HEK293 (cell line): ENCODE results near the gene VGLL4.

Source experiments
- GLIS2 ChIP-seq: fragments of 450-650 bp; formaldehyde crosslinking; IDR thresholded peaks from 2 replicates; pipeline ENCODE4 v1.5.1; 2016; ENCODE audit warnings: missing biosample characterization, missing genetic modification characterization
- HOXD13 ChIP-seq: sonication (generic); formaldehyde crosslinking; IDR thresholded peaks from 2 replicates; pipeline ENCODE4 v1.8.0; 2022; ENCODE audit warnings: missing genetic modification reagents, borderline replicate concordance
- KLF1 ChIP-seq: fragments of 450-650 bp; formaldehyde crosslinking; IDR thresholded peaks from 2 replicates; pipeline ENCODE4 v1.5.1; 2016; ENCODE audit warnings: missing biosample characterization, missing genetic modification characterization
- RBAK ChIP-seq: fragments of 450-650 bp; formaldehyde crosslinking; IDR thresholded peaks from 2 replicates; pipeline ENCODE4 v1.5.1; 2016; ENCODE audit warnings: missing biosample characterization, missing genetic modification characterization
- TRIM28 ChIP-seq: IDR thresholded peaks from 2 replicates; pipeline ENCODE4 v1.6.1; 2011; ENCODE audit warnings: low read length, control low read depth, borderline replicate concordance
- ZBTB48 ChIP-seq: fragments of 450-650 bp; formaldehyde crosslinking; IDR thresholded peaks from 2 replicates; pipeline ENCODE4 v1.5.1; 2016; ENCODE audit warnings: missing biosample characterization, missing genetic modification characterization
- ZFP37 ChIP-seq: fragments of 450-650 bp; formaldehyde crosslinking; IDR thresholded peaks from 2 replicates; pipeline ENCODE4 v1.5.1; 2016; ENCODE audit warnings: missing biosample characterization, missing genetic modification characterization
- ZNF114 ChIP-seq: fragments of 450-650 bp; formaldehyde crosslinking; IDR thresholded peaks from 2 replicates; pipeline ENCODE4 v1.5.0; 2017; ENCODE audit warnings: missing biosample characterization, missing genetic modification characterization
- ZNF146 ChIP-seq: fragments of 450-650 bp; formaldehyde crosslinking; IDR thresholded peaks from 2 replicates; pipeline ENCODE4 v1.5.1; 2016; ENCODE audit warnings: missing biosample characterization, missing genetic modification characterization
- ZNF155 ChIP-seq: fragments of 450-650 bp; formaldehyde crosslinking; IDR thresholded peaks from 2 replicates; pipeline ENCODE4 v1.5.1; 2016; ENCODE audit warnings: missing biosample characterization, missing genetic modification characterization
- ZNF248 ChIP-seq: fragments of 450-650 bp; formaldehyde crosslinking; IDR thresholded peaks from 2 replicates; pipeline ENCODE4 v1.5.1; 2017; ENCODE audit warnings: missing biosample characterization, missing genetic modification characterization
- ZNF274 ChIP-seq, 2 experiments: fragments of 200-500 bp in 1 of 2; fragments of 450-650 bp in 1 of 2; sonication (Bioruptor generic) in 1 of 2; formaldehyde crosslinking in 1 of 2; IDR thresholded peaks; 2 replicates each; pipeline versions ENCODE4 v1.5.1 to v1.6.1; 2014 to 2016; ENCODE audit warnings: borderline replicate concordance in 1 of 2, inconsistent platforms in 1 of 2, low read length in 1 of 2, missing biosample characterization in 1 of 2, missing genetic modification characterization in 1 of 2
- ZNF354C ChIP-seq: fragments of 450-650 bp; formaldehyde crosslinking; IDR thresholded peaks from 2 replicates; pipeline ENCODE4 v1.5.1; 2016; ENCODE audit warnings: missing biosample characterization, missing genetic modification characterization, low read depth, borderline replicate concordance
- ZNF404 ChIP-seq: fragments of 450-650 bp; formaldehyde crosslinking; IDR thresholded peaks from 2 replicates; pipeline ENCODE4 v1.5.1; 2017; ENCODE audit warnings: missing biosample characterization, missing genetic modification characterization
- ZNF510 ChIP-seq: fragments of 450-650 bp; formaldehyde crosslinking; IDR thresholded peaks from 2 replicates; pipeline ENCODE4 v1.5.1; 2018; ENCODE audit warnings: mild to moderate bottlenecking, missing genetic modification characterization, missing biosample characterization; ENCODE audit not compliant: insufficient replicate concordance
- ZNF548 ChIP-seq: fragments of 450-650 bp; formaldehyde crosslinking; IDR thresholded peaks from 2 replicates; pipeline ENCODE4 v1.5.1; 2016; ENCODE audit warnings: missing biosample characterization, missing genetic modification characterization
- TF ChIP-seq, protein P1 (sequence below): fragments of 450-650 bp; formaldehyde crosslinking; IDR thresholded peaks from 2 replicates; pipeline ENCODE4 v1.5.1; 2017; ENCODE audit warnings: missing biosample characterization, missing genetic modification characterization
- TF ChIP-seq, protein P2 (sequence below): fragments of 450-650 bp; formaldehyde crosslinking; IDR thresholded peaks from 2 replicates; pipeline ENCODE4 v1.5.1; 2016; ENCODE audit warnings: missing biosample characterization, missing genetic modification characterization
- TF ChIP-seq, protein P3 (sequence below): fragments of 450-650 bp; formaldehyde crosslinking; IDR thresholded peaks from 2 replicates; pipeline ENCODE4 v1.5.1; 2016; ENCODE audit warnings: missing biosample characterization, missing genetic modification characterization
- TF ChIP-seq, protein P4 (sequence below): fragments of 450-650 bp; formaldehyde crosslinking; IDR thresholded peaks from 2 replicates; pipeline ENCODE4 v1.5.1; 2016; ENCODE audit warnings: missing biosample characterization, missing genetic modification characterization, low read depth
- TF ChIP-seq, protein P5 (sequence below): fragments of 450-650 bp; formaldehyde crosslinking; IDR thresholded peaks from 2 replicates; pipeline ENCODE4 v1.5.1; 2016; ENCODE audit warnings: missing biosample characterization, missing genetic modification characterization
- TF ChIP-seq, protein P6 (sequence below): fragments of 450-650 bp; formaldehyde crosslinking; IDR thresholded peaks from 2 replicates; pipeline ENCODE4 v1.5.1; 2016; ENCODE audit warnings: missing biosample characterization, missing genetic modification characterization, borderline replicate concordance
- TF ChIP-seq, protein P7 (sequence below): fragments of 450-650 bp; formaldehyde crosslinking; IDR thresholded peaks from 2 replicates; pipeline ENCODE4 v1.5.1; 2016; ENCODE audit warnings: missing biosample characterization, missing genetic modification characterization

VGLL4 gene

DNA sequence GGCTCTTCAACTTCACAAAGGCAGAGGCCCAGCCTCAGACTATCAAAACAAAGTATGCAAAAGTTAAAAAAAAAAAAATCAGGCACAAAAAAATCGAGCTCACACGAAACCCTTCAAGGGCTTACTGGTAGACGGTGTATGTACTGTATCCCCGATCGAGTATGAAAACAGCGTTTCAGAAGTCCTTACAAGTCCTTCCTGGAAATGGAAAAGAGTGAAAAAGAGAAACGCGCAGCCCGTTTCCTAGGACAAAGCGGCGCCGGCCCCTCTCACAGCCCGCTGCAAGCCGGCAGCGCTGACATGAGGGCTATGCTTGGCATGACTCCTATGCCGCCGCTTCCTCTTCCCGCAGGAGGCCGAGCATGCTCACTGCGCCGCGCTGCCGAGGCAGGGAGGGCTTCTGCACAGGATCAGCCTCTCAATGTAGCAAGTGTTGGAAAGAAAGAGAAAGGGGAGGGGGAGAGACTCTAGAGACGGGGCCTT, at the start of gene VGLL4 (continued):
- TF ChIP-seq, protein P1, sequence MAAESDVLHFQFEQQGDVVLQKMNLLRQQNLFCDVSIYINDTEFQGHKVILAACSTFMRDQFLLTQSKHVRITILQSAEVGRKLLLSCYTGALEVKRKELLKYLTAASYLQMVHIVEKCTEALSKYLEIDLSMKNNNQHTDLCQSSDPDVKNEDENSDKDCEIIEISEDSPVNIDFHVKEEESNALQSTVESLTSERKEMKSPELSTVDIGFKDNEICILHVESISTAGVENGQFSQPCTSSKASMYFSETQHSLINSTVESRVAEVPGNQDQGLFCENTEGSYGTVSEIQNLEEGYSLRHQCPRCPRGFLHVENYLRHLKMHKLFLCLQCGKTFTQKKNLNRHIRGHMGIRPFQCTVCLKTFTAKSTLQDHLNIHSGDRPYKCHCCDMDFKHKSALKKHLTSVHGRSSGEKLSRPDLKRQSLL (tag by site-specific recombination), result no peak
- TF ChIP-seq, protein P2, sequence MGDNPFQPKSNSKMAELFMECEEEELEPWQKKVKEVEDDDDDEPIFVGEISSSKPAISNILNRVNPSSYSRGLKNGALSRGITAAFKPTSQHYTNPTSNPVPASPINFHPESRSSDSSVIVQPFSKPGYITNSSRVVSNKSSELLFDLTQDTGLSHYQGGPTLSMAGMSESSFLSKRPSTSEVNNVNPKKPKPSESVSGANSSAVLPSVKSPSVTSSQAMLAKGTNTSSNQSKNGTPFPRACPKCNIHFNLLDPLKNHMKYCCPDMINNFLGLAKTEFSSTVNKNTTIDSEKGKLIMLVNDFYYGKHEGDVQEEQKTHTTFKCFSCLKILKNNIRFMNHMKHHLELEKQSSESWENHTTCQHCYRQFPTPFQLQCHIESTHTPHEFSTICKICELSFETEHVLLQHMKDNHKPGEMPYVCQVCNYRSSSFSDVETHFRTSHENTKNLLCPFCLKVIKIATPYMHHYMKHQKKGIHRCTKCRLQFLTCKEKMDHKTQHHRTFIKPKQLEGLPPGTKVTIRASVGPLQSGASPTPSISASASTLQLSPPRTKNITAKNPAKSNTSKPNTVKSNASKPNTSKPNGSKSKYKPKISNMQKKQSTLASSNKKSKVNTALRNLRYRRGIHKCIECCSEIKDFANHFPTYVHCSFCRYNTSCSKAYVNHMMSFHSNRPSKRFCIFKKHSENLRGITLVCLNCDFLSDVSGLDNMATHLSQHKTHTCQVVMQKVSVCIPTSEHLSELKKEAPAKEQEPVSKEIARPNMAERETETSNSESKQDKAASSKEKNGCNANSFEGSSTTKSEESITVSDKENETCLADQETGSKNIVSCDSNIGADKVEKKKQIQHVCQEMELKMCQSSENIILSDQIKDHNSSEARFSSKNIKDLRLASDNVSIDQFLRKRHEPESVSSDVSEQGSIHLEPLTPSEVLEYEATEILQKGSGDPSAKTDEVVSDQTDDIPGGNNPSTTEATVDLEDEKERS, result no peak
- TF ChIP-seq ZNF510 (tag by site-specific recombination), result no peak
- TF ChIP-seq, protein P3, sequence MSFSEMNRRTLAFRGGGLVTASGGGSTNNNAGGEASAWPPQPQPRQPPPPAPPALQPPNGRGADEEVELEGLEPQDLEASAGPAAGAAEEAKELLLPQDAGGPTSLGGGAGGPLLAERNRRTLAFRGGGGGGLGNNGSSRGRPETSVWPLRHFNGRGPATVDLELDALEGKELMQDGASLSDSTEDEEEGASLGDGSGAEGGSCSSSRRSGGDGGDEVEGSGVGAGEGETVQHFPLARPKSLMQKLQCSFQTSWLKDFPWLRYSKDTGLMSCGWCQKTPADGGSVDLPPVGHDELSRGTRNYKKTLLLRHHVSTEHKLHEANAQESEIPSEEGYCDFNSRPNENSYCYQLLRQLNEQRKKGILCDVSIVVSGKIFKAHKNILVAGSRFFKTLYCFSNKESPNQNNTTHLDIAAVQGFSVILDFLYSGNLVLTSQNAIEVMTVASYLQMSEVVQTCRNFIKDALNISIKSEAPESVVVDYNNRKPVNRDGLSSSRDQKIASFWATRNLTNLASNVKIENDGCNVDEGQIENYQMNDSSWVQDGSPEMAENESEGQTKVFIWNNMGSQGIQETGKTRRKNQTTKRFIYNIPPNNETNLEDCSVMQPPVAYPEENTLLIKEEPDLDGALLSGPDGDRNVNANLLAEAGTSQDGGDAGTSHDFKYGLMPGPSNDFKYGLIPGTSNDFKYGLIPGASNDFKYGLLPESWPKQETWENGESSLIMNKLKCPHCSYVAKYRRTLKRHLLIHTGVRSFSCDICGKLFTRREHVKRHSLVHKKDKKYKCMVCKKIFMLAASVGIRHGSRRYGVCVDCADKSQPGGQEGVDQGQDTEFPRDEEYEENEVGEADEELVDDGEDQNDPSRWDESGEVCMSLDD (tag by site-specific recombination), result no peak
- no peak for TF ChIP-seq RBAK (tag by site-specific recombination)
- TF ChIP-seq ZNF354C (tag by site-specific recombination), result no peak
- no peak for TF ChIP-seq ZNF248
- no peak for TF ChIP-seq ZNF274 (IDR thresholded peaks at IDR 0.05; ENCODE audit: low read length)
- no peak for TF ChIP-seq ZNF274 (tag by site-specific recombination; IDR thresholded peaks at IDR 0.05; ENCODE audit: borderline replicate concordance)
- TF ChIP-seq HOXD13 (CRISPR knock-in tag), result no peak
- peak; percentile 87; the same call in 1 of the 2 replicates for TF ChIP-seq TRIM28
- TF ChIP-seq, protein P4, sequence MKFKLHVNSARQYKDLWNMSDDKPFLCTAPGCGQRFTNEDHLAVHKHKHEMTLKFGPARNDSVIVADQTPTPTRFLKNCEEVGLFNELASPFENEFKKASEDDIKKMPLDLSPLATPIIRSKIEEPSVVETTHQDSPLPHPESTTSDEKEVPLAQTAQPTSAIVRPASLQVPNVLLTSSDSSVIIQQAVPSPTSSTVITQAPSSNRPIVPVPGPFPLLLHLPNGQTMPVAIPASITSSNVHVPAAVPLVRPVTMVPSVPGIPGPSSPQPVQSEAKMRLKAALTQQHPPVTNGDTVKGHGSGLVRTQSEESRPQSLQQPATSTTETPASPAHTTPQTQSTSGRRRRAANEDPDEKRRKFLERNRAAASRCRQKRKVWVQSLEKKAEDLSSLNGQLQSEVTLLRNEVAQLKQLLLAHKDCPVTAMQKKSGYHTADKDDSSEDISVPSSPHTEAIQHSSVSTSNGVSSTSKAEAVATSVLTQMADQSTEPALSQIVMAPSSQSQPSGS (tag by site-specific recombination), result no peak
- TF ChIP-seq ZBTB48, result no peak
- TF ChIP-seq ZNF114 (tag by site-specific recombination), result no peak
- TF ChIP-seq ZNF404 (tag by site-specific recombination), result no peak
- TF ChIP-seq, protein P5, sequence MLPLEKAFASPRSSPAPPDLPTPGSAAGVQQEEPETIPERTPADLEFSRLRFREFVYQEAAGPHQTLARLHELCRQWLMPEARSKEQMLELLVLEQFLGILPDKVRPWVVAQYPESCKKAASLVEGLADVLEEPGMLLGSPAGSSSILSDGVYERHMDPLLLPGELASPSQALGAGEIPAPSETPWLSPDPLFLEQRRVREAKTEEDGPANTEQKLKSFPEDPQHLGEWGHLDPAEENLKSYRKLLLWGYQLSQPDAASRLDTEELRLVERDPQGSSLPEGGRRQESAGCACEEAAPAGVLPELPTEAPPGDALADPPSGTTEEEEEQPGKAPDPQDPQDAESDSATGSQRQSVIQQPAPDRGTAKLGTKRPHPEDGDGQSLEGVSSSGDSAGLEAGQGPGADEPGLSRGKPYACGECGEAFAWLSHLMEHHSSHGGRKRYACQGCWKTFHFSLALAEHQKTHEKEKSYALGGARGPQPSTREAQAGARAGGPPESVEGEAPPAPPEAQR, result no peak
- peak; percentile 25; the same call in 1 of the 2 replicates for TF ChIP-seq ZFP37 (tag by site-specific recombination)
- peak; percentile 32 for TF ChIP-seq GLIS2
- TF ChIP-seq, protein P6, sequence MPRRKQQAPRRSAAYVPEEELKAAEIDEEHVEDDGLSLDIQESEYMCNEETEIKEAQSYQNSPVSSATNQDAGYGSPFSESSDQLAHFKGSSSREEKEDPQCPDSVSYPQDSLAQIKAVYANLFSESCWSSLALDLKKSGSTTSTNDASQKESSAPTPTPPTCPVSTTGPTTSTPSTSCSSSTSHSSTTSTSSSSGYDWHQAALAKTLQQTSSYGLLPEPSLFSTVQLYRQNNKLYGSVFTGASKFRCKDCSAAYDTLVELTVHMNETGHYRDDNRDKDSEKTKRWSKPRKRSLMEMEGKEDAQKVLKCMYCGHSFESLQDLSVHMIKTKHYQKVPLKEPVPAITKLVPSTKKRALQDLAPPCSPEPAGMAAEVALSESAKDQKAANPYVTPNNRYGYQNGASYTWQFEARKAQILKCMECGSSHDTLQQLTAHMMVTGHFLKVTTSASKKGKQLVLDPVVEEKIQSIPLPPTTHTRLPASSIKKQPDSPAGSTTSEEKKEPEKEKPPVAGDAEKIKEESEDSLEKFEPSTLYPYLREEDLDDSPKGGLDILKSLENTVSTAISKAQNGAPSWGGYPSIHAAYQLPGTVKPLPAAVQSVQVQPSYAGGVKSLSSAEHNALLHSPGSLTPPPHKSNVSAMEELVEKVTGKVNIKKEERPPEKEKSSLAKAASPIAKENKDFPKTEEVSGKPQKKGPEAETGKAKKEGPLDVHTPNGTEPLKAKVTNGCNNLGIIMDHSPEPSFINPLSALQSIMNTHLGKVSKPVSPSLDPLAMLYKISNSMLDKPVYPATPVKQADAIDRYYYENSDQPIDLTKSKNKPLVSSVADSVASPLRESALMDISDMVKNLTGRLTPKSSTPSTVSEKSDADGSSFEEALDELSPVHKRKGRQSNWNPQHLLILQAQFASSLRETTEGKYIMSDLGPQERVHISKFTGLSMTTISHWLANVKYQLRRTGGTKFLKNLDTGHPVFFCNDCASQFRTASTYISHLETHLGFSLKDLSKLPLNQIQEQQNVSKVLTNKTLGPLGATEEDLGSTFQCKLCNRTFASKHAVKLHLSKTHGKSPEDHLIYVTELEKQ (tag by site-specific recombination), result no peak
- TF ChIP-seq KLF1 (tag by site-specific recombination), result no peak
- TF ChIP-seq ZNF146, result no peak
- TF ChIP-seq ZNF548 (tag by site-specific recombination), result no peak
- TF ChIP-seq ZNF155, result no peak
- TF ChIP-seq, protein P7, sequence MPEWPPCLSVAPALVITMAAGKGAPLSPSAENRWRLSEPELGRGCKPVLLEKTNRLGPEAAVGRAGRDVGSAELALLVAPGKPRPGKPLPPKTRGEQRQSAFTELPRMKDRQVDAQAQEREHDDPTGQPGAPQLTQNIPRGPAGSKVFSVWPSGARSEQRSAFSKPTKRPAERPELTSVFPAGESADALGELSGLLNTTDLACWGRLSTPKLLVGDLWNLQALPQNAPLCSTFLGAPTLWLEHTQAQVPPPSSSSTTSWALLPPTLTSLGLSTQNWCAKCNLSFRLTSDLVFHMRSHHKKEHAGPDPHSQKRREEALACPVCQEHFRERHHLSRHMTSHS, result no peak
